GM18868 (cell line): Measurements from ENCODE around the gene ARL14EP.

ENCODE experiments used
- ATAC-seq: cut with Tn5 transposase; IDR thresholded peaks from one replicate; pipeline ENCODE4 v1.9.1; 2021; ENCODE audit warnings: mild to moderate bottlenecking, moderate library complexity; ENCODE audit not compliant: unreplicated experiment

ARL14EP gene

GRCh38 chr11:30322826-30323710 lies at the start of gene ARL14EP:
ARL14EP (plus strand) TSS chr11:30323104; CDS start chr11:30330949, 7,845 bp downstream.
- peak; percentile 99 for ATAC-seq

GRCh38 chr11:30277176-30277575 lies 45.7 kb upstream of the ARL14EP start:
- ATAC-seq: no peak

- no peak for ATAC-seq
Observed at GRCh38 chr11:30279796-30280195, 43.1 kb upstream of the ARL14EP start.

- ATAC-seq: peak; percentile 28
Observed at GRCh38 chr11:30281476-30282288, 41.2 kb upstream of the ARL14EP start.

GRCh38 chr11:30282289-30282631 lies 40.6 kb upstream of the ARL14EP start:
- ATAC-seq: peak; percentile 57

GRCh38 chr11:30284836-30285235 lies 38.1 kb upstream of the ARL14EP start:
- ATAC-seq: no peak

- no peak for ATAC-seq
Observed at GRCh38 chr11:30285416-30286121, 37.3 kb upstream of the ARL14EP start.

- ATAC-seq: no peak
Observed at GRCh38 chr11:30291331-30291730, 31.6 kb upstream of the ARL14EP start.

- ATAC-seq: no peak
Observed at GRCh38 chr11:30292545-30292944, 30.4 kb upstream of the ARL14EP start.

GRCh38 chr11:30295178-30295885 lies 27.6 kb upstream of the ARL14EP start:
- no peak for ATAC-seq

- no peak for ATAC-seq
Observed at GRCh38 chr11:30304620-30305019, 18.3 kb upstream of the ARL14EP start.

GRCh38 chr11:30310623-30311022 lies 12.3 kb upstream of the ARL14EP start:
- ATAC-seq: peak; percentile 90

GRCh38 chr11:30311189-30311588 lies 11.7 kb upstream of the ARL14EP start:
- no peak for ATAC-seq

GRCh38 chr11:30312243-30312642 lies 10.7 kb upstream of the ARL14EP start:
- ATAC-seq: no peak

GRCh38 chr11:30313580-30313979 lies 9.3 kb upstream of the ARL14EP start:
- ATAC-seq: no peak

- ATAC-seq: no peak
Observed at GRCh38 chr11:30314625-30315024, 8.3 kb upstream of the ARL14EP start.

GRCh38 chr11:30316237-30316636 lies 6.7 kb upstream of the ARL14EP start:
- no peak for ATAC-seq

GRCh38 chr11:30317030-30317429 lies 5.9 kb upstream of the ARL14EP start:
- ATAC-seq: peak; percentile 70

- ATAC-seq: no peak
Observed at GRCh38 chr11:30321321-30321720, 1.6 kb upstream of the ARL14EP start.

GRCh38 chr11:30322191-30322590 lies 713 bp upstream of the ARL14EP start:
- ATAC-seq: no peak
